Heart left ventricle (tissue), 13 donors: ENCODE data around the gene TRMU.

Source experiments
- POLR2A ChIP-seq, 2 donors: fragments of 450-650 bp; IDR thresholded peaks; one replicate each; pipeline ENCODE4 v1.6.1; 2017; ENCODE audit warnings: antibody characterized with exemption in 2 of 2, mild to moderate bottlenecking in 2 of 2, moderate library complexity in 2 of 2
- TF ChIP-seq, protein P1 (sequence below), 12 donors: fragments of 200-600 bp; sonication (generic) in 4 of 12; IDR thresholded peaks; one replicate each; pipeline versions ENCODE4 v1.5.0 to v1.8.0; 2018 to 2022; ENCODE audit warnings: antibody characterized with exemption in 12 of 12, mild to moderate bottlenecking in 5 of 12
- donor health status: ischemic (EF 13 %, LVEDD 7.1; RV severe dilation, severe dysfunction).
- donor health status: DM: no; HTN: yes; CAD: no.
- donor health status: DM: no; HTN: no; CAD: no.
- donor health status: ischemic (EF 25% LVEDD 6.9; RV normal size, moderate dysfunction).
- donor health status: ischemic (EF 25% LVEDD 5.7; RV mildly dilated, moderate dysfunction).
- donor health status: ischemic (EF 35%, LVEDD 5.7; RV mildly dilated, moderate dysfunction).
- donor health status: nonischemic (EF 11% LVEDD 7.7; RV severe dilation, severe dysfunction).
- donor health status: DM: yes; HTN: yes; CAD: no.
- donor health status: PGD.
- donor health status: ischemic (EF 29% LVEDD 5.4; RV normal size, mild dysfunction).
- donor health status: nonischemic (EF 23%, LVEDD 6.1; RV moderate dilation, normal function).

DNA sequence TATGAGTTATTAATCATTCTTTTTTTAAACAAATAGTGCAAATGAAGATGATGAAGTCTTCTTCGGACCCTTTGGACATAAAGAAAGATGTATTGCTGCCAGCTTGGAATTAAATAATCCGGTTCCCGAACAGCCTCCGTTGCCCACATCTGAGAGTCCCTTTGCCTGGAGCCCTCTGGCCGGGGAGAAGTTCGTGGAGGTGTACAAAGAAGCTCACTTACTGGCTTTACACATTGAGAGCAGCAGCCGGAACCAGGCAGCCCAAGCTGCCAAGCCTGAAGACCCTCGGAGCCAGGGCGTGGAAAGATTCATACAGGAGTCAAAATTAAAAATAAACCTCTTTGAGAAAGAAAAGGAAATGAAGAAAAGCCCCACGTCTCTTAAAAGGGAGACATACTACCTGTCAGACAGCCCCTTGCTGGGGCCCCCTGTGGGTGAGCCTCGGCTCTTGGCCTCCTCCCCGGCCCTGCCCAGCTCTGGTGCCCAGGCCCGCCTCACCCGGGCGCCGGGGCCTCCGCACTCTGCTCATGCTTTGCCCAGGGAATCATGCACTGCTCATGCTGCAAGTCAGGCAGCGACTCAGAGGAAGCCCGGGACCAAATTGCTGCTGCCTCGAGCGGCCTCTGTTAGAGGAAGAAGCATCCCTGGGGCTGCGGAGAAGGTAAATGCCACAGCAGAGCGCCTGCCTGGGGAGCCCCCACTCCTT is 27.1 kb upstream of the TRMU start:
- TF ChIP-seq, protein P1, sequence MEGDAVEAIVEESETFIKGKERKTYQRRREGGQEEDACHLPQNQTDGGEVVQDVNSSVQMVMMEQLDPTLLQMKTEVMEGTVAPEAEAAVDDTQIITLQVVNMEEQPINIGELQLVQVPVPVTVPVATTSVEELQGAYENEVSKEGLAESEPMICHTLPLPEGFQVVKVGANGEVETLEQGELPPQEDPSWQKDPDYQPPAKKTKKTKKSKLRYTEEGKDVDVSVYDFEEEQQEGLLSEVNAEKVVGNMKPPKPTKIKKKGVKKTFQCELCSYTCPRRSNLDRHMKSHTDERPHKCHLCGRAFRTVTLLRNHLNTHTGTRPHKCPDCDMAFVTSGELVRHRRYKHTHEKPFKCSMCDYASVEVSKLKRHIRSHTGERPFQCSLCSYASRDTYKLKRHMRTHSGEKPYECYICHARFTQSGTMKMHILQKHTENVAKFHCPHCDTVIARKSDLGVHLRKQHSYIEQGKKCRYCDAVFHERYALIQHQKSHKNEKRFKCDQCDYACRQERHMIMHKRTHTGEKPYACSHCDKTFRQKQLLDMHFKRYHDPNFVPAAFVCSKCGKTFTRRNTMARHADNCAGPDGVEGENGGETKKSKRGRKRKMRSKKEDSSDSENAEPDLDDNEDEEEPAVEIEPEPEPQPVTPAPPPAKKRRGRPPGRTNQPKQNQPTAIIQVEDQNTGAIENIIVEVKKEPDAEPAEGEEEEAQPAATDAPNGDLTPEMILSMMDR (IDR thresholded peaks at IDR 0.05) = no peak
- no peak for TF ChIP-seq POLR2A (IDR thresholded peaks at IDR 0.05)
